Activated CD8-positive, alpha-beta memory T cell treated with anti-CD3 and anti-CD28 coated beads for 4 hours (primary cell): ENCODE measurements around the gene WDR74.
"Not testable (repeated sequence)": the region's sequence is repeated elsewhere in the genome, so short reads cannot be mapped to it uniquely, and the experiment has no call there.

Source experiments
- DNase-seq, 2 donors: peaks; one replicate each; pipeline ENCODE4 v3.0.0-alpha.2; 2020; ENCODE audit warnings: low read depth in 2 of 2

The WDR74 gene

GRCh38 chr11:62841361-62842170, 2.2 kb upstream of the WDR74 start:
- peak; percentile 62 to 73 for DNase-seq

GRCh38 chr11:62840721-62841360, 1.5 kb upstream of the WDR74 start:
- DNase-seq = peak; percentile 53 to 64

GRCh38 chr11:62835336-62835735, 4.1 kb downstream of the WDR74 start:
- DNase-seq = no peak

- DNase-seq = no peak
Measured at GRCh38 chr11:62832336-62833234, 6.8 kb downstream of the WDR74 start, which contains the start of gene TEX54. Gene TEX54, minus strand, starts transcription at chr11:62832841.

GRCh38 chr11:62831520-62832335, 7.7 kb downstream of the WDR74 start, which contains the start of gene STX5:
Gene STX5, minus strand, starts transcription at chr11:62832051. Its CDS starts 808 bp downstream, at chr11:62831243.
- peak; percentile 99 for DNase-seq

- DNase-seq = no peak
Measured at GRCh38 chr11:62830904-62831519, 8.4 kb downstream of the WDR74 start.

GRCh38 chr11:62828130-62828529, 11.3 kb downstream of the WDR74 start:
- DNase-seq = not testable (repeated sequence)

GRCh38 chr11:62823677-62824076, 15.7 kb downstream of the WDR74 start:
- DNase-seq = no peak

- DNase-seq = no peak
Measured at GRCh38 chr11:62817129-62817528, 22.3 kb downstream of the WDR74 start.

- DNase-seq = no peak
Measured at GRCh38 chr11:62816557-62816956, 22.8 kb downstream of the WDR74 start.

GRCh38 chr11:62811659-62812058, 27.7 kb downstream of the WDR74 start:
- no peak for DNase-seq

- DNase-seq = no peak
Measured at GRCh38 chr11:62810748-62811147, 28.6 kb downstream of the WDR74 start.

- no peak for DNase-seq
Measured at GRCh38 chr11:62806611-62807121, 32.7 kb downstream of the WDR74 start.

- no peak for DNase-seq
Measured at GRCh38 chr11:62805961-62806441, 33.4 kb downstream of the WDR74 start.

GRCh38 chr11:62805076-62805892, 34.1 kb downstream of the WDR74 start, which contains the start of gene NXF1:
Gene NXF1, minus strand, starts transcription at chr11:62805440. Its CDS starts 84 bp downstream, at chr11:62805356.
- peak; percentile 87 for DNase-seq

- DNase-seq = no peak
Measured at GRCh38 chr11:62804310-62805075, 34.9 kb downstream of the WDR74 start.

- DNase-seq = no peak
Measured at GRCh38 chr11:62801071-62801470, 38.3 kb downstream of the WDR74 start.

- DNase-seq = no peak
Measured at GRCh38 chr11:62799486-62799885, 39.9 kb downstream of the WDR74 start.

GRCh38 chr11:62796281-62796680, 43.1 kb downstream of the WDR74 start:
- DNase-seq = no peak
